Osteoblast (primary cell): ENCODE data around the gene HSPA12B. TPM values are rescaled to one million over a fixed set of nuclear protein-coding genes. Genes with fewer than 3 reads are reported as not detected.

Source experiments
- DNase-seq: peaks from one replicate; pipeline ENCODE4 v3.0.0; 2011; ENCODE audit warnings: low spot score, mixed read lengths; ENCODE audit not compliant: insufficient read length; ENCODE audit errors: missing footprints
- H2AFZ ChIP-seq: 2 replicates; pipeline ENCODE4 v1.6.0; 2011; ENCODE audit warnings: mild to moderate bottlenecking, low read length
- H3K27ac ChIP-seq: 2 replicates; pipeline ENCODE4 v1.5.1; 2011; ENCODE audit warnings: mild to moderate bottlenecking, low read depth, low read length, moderate library complexity
- H3K27me3 ChIP-seq: 2 replicates; pipeline ENCODE4 v1.6.0; 2012; ENCODE audit warnings: mild to moderate bottlenecking, control low read depth, inconsistent platforms, low read length, moderate library complexity; ENCODE audit not compliant: insufficient read depth
- H3K36me3 ChIP-seq: 2 replicates; pipeline ENCODE4 v1.5.1; 2011; ENCODE audit warnings: mild to moderate bottlenecking, low read length, control low read depth, moderate library complexity; ENCODE audit not compliant: insufficient read depth
- H3K4me1 ChIP-seq: 2 replicates; pipeline ENCODE4 v1.5.1; 2011; ENCODE audit warnings: mild to moderate bottlenecking, low read length, control low read depth, moderate library complexity; ENCODE audit not compliant: insufficient read depth
- H3K4me2 ChIP-seq: 2 replicates; pipeline ENCODE4 v1.6.0; 2011; ENCODE audit warnings: mild to moderate bottlenecking, low read length; ENCODE audit not compliant: insufficient read depth
- H3K4me3 ChIP-seq: fragments of 200-600 bp; sonication (generic); 3 replicates; pipeline ENCODE4 v1.5.1; 2012; ENCODE audit warnings: mild to moderate bottlenecking, low read length, inconsistent platforms; ENCODE audit not compliant: insufficient read depth
- H3K79me2 ChIP-seq: 2 replicates; pipeline ENCODE4 v1.6.0; 2012; ENCODE audit warnings: mild to moderate bottlenecking, low read length, control low read depth, inconsistent platforms; ENCODE audit not compliant: insufficient read depth
- H3K9me3 ChIP-seq: 2 replicates; pipeline ENCODE4 v1.5.1; 2011; ENCODE audit warnings: low read depth, low read length, control low read depth
- H4K20me1 ChIP-seq: 2 replicates; pipeline ENCODE4 v1.6.0; 2012; ENCODE audit warnings: mild to moderate bottlenecking, low read length, control low read depth; ENCODE audit not compliant: insufficient read depth
- CTCF ChIP-seq: IDR thresholded peaks from 2 replicates; pipeline ENCODE4 v1.5.1; 2011; ENCODE audit warnings: mild to moderate bottlenecking, low read depth, low read length, moderate library complexity; ENCODE audit errors: extremely low read depth
- total RNA-seq: library from RNA; depleted of rRNA; stranded (reverse); fragments of >200 nt; gene quantifications from 2 replicates; pipeline ENCODE4 v1.2.3, GENCODE V29; 2012

HSPA12B gene
- total RNA-seq, 1 donor = not detected

DNA sequence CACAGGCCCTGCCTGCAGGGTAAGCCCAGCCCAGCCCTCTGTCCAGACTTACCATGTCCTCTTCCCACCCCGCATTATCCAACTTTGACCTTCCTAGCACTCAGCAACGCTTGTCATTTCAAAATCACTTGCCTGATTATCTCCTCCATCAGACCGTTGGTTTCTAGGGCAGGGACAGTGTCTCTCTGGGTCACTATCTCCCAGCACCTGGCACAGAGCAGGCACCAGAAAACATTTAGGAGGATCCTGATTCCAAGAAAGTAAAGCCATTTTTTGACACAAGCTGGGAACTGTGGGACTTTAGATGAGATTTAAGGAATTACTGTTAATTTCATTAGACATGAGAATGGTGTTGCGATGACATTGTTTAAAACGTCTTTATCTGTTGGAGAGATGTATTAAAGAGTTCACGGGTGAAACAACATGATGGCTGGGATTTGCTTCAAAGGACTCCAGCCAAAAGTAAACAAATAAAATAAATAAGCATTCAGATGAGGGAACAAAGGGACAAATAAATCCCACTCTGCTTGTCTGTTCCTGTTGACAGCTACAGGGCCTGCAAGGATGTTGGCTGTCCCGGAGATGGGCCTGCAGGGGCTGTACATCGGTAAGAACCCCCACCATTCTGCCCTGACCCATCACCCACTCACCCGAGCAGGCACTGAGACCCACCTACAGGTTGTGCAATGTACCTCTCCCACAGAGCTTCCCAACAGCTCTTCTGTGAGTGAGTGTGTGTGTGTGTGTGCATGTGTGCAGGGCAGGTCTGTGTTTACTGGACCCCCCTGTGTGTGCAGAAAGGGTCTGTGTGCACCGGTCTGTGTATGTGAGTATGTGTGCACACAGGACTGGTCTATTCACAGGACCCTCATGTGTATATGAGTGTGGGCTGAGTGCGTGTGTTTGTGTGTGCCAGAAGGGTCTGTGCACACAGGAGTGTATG, 5.9 kb downstream of the HSPA12B start:
- no peaks in the 10 kb centered on the region for H3K9me3 ChIP-seq
- H3K27me3 ChIP-seq = peaks cover 19% of the 10 kb centered on the region
- TF ChIP-seq CTCF = no peak
- H3K36me3 ChIP-seq = no peaks in the 10 kb centered on the region
- no peak overlapping the region for H3K4me2 ChIP-seq
- H3K27ac ChIP-seq = no peak overlapping the region
- peak; percentile 65 for DNase-seq
- no peak overlapping the region for H2AFZ ChIP-seq
- H4K20me1 ChIP-seq = no peaks in the 10 kb centered on the region
- H3K4me1 ChIP-seq = no peaks in the 10 kb centered on the region
- H3K79me2 ChIP-seq = no peaks in the 10 kb centered on the region
- no peak overlapping the region for H3K4me3 ChIP-seq

DNA sequence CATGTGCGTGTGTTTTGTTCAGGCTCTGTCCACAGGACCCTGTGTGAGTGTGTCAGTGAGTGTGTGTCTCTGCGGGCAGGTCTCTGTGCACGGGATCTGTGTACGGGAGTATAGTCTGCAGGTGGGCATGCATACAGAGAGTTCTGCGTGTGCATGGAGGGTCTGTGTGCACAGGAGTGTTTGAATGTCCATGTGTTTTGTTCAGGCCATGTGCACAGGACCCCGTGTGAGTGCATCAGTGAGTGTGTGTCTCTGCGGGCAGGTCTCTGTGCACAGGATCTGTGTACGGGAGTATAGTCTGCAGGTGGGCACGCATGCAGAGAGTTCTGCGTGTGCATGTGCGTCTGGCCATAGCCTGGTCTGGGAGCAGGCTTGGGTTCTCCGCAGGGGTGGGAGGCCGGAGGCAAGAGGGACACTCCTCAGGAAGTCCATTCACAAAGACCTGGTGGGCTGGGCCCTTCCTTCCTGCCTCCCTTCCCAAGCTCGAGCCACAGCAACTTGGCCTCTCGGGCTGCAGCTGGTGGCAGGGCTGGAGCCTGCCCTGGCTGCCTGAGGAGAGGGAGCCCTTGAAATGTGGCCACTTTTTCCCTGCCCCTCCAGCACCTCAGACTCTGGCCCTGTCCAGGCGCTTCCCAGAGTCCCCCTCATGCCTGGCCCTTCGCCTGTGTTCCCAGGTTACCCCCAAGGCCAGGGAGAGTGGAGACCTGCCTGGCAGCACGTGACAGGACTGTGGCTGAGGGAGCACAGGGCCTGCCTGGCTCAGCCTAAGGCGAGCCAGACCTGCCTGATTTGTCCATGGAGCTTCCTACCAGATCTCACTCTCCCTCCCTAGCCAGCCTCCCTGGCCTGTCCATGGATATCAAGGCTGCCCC, 6.8 kb downstream of the HSPA12B start:
- H3K9me3 ChIP-seq = no peaks in the 10 kb centered on the region
- H4K20me1 ChIP-seq = no peaks in the 10 kb centered on the region
- no peaks in the 10 kb centered on the region for H3K4me1 ChIP-seq
- peaks cover 14% of the 10 kb centered on the region for H3K27me3 ChIP-seq
- H2AFZ ChIP-seq = no peak overlapping the region
- no peak for TF ChIP-seq CTCF
- no peak overlapping the region for H3K4me3 ChIP-seq
- no peaks in the 10 kb centered on the region for H3K36me3 ChIP-seq
- H3K4me2 ChIP-seq = no peak overlapping the region
- no peak overlapping the region for H3K27ac ChIP-seq
- DNase-seq = peak; percentile 68
- no peaks in the 10 kb centered on the region for H3K79me2 ChIP-seq

GRCh38 chr20:3739926-3740451, 7.5 kb downstream of the HSPA12B start:
- peak; percentile 77 for DNase-seq
- no peak overlapping the region for H3K27ac ChIP-seq
- no peaks in the 10 kb centered on the region for H4K20me1 ChIP-seq

More at GRCh38 chr20:3739926-3740451, 7.5 kb downstream of the HSPA12B start:
- TF ChIP-seq CTCF = no peak
- Histone ChIP-seq H3K27me3 (peaks cover 12% of the 10 kb centered on the region), H3K4me2 (no peak overlapping the region), H3K4me3 (no peak overlapping the region), H3K4me1 (no peaks in the 10 kb centered on the region), H3K9me3 (no peaks in the 10 kb centered on the region), H3K36me3 (no peaks in the 10 kb centered on the region), H3K79me2 (no peaks in the 10 kb centered on the region), H2AFZ (no peak overlapping the region)
